Effector memory CD4-positive, alpha-beta T cell (primary cell): ENCODE data around the gene SPG11.
"Not testable (repeated sequence)": the region's sequence is repeated elsewhere in the genome, so short reads cannot be mapped to it uniquely, and the experiment has no call there.

Experiments
- DNase-seq, 3 donors: peaks; one replicate each; pipeline ENCODE4 v3.0.0-alpha.2; 2020
- H3K27ac ChIP-seq: 2 replicates; pipeline ENCODE4 v1.7.0; 2013; ENCODE audit warnings: mild to moderate bottlenecking, low read length, moderate library complexity; ENCODE audit not compliant: insufficient read depth, poor library complexity, severe bottlenecking
- H3K27me3 ChIP-seq: replicated peaks from 2 replicates; pipeline ENCODE4 v1.7.0; 2013; ENCODE audit warnings: mild to moderate bottlenecking, low read length; ENCODE audit not compliant: insufficient read depth, control insufficient read depth, poor library complexity, severe bottlenecking
- H3K36me3 ChIP-seq: 2 replicates; pipeline ENCODE4 v1.7.0; 2013; ENCODE audit warnings: mild to moderate bottlenecking, low read length, moderate library complexity; ENCODE audit not compliant: control insufficient read depth, insufficient read depth
- H3K4me1 ChIP-seq: 2 replicates; pipeline ENCODE4 v1.7.0; 2013; ENCODE audit warnings: low read length, mild to moderate bottlenecking; ENCODE audit not compliant: control insufficient read depth, insufficient read depth, poor library complexity, severe bottlenecking
- H3K4me3 ChIP-seq: 2 replicates; pipeline ENCODE4 v1.7.0; 2013; ENCODE audit warnings: low read length, low read depth, mild to moderate bottlenecking; ENCODE audit not compliant: insufficient read depth, poor library complexity, severe bottlenecking
- H3K9me3 ChIP-seq: 2 replicates; pipeline ENCODE4 v1.7.0; 2013; ENCODE audit warnings: mild to moderate bottlenecking, low read length, moderate library complexity; ENCODE audit not compliant: control insufficient read depth

SPG11 gene

DNA sequence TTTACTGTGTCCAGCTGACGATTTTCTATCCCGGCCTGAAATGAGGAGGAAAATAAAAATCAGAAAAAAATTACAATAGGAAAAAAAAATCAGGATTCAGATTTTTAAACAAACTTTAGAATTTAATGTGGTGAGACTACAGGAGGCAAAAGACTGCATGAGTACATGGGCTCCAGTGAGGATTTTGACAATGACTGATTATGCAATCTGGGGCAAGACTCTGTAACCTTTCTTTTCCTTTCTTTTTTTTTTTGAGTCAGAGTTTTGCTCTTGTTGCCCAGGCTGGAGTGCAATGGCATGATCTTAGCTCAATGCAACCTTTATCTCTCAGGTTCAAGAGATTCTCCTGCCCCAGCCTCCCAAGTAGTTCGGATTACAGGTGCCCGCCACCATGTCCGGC is 29.9 kb downstream of the SPG11 start:
- Histone ChIP-seq H3K9me3 (no peaks in the 10 kb centered on the region), H3K4me3 (no peak overlapping the region), H3K36me3 (peaks cover 27% of the 10 kb centered on the region), H3K27ac (no peak overlapping the region), H3K4me1 (no peaks in the 10 kb centered on the region), H3K27me3 (no peaks in the 10 kb centered on the region)
- no peak for DNase-seq

DNA sequence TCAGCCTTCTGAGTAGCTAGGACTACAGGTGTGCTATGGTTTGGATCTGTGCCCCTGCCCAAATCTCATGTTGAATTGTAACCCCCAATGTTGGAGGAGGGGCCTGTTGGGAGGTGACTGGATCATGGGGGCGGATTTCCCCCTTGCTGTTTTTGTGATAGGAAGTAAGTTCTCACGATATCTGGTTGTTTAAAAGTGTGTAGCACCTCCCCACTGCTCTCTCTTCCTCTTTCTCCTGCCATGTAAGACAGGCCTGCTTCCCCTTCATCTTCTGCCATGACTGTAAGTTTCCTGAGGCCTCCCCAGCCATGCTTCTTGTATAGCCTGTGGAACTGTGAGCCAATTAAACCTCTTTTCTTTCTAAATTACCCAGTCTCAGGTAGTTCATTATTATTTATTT is 38.2 kb downstream of the SPG11 start:
- not testable (repeated sequence) for H3K27me3 ChIP-seq, H3K27ac ChIP-seq, H3K4me3 ChIP-seq, H3K9me3 ChIP-seq, H3K4me1 ChIP-seq, DNase-seq
- peaks cover 33% of the 10 kb centered on the region for H3K36me3 ChIP-seq

DNA sequence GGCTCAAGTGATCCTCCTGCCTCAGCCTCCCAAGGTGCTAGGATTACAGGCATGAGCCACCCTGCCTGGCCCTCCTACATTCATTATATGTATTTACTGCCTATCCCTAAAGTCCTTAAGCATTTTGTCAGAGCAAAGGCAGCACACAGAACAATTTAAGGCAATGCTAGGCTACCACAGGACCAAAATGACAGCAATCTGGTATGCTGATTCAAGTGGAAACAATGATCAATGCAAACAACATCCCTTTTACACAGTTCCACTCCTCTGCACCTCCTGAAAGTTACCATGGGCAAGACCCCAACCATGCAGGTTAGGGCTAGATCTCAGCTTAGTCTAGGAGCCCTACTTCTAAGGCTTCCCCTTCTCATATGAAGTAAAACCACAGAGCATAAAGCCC is 40.3 kb downstream of the SPG11 start:
- Histone ChIP-seq H3K4me3 (no peak overlapping the region), H3K36me3 (peaks cover 29% of the 10 kb centered on the region), H3K4me1 (no peaks in the 10 kb centered on the region), H3K27ac (no peak overlapping the region), H3K9me3 (no peaks in the 10 kb centered on the region), H3K27me3 (no peaks in the 10 kb centered on the region)
- DNase-seq, result no peak

DNA sequence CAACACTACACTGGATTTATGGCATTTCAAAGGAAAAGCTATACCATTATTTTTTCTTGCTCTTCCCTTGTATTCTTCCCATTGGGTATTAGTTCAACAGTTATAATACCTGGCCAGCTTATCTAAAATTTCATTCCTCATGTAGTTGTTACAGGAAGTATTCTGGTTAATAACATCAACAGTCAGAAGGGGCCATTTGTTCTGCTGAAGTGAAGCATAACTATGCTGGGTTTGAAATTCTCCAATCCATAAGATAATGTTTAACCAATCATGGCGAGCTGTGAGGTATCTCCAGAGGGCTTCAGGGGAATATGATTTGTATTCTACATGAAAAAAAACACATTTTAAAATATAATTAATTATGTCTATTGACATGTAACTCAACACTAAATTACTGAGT is 43.4 kb downstream of the SPG11 start:
- H3K36me3 ChIP-seq, result peaks cover 26% of the 10 kb centered on the region
- no peaks in the 10 kb centered on the region for H3K9me3 ChIP-seq
- no peaks in the 10 kb centered on the region for H3K27me3 ChIP-seq
- H3K27ac ChIP-seq, result no peak overlapping the region
- no peaks in the 10 kb centered on the region for H3K4me1 ChIP-seq
- no peak for DNase-seq
- no peak overlapping the region for H3K4me3 ChIP-seq

DNA sequence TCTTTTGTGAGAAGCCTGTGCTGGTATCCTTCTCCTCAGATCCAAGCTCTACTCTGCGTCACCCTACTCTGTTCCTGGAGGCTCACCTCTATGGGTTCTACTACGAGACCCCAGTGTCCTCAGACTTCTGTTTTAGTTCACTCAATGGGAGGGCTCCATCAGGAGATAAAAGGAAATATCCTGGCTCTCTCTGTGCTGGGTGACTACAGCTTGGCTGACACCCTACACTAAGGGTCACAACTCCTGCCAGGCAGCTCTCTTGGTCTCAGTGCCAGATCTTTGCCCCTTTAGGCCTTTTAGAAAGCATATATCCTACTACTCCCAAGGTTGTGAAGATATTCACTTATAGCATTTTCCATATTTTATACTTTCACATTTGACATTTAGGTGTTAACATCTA is 46.5 kb downstream of the SPG11 start:
- Histone ChIP-seq H3K27ac (no peak overlapping the region), H3K4me3 (no peak overlapping the region), H3K9me3 (no peaks in the 10 kb centered on the region), H3K27me3 (no peaks in the 10 kb centered on the region), H3K4me1 (no peaks in the 10 kb centered on the region), H3K36me3 (peaks cover 36% of the 10 kb centered on the region)
- DNase-seq, result no peak

DNA sequence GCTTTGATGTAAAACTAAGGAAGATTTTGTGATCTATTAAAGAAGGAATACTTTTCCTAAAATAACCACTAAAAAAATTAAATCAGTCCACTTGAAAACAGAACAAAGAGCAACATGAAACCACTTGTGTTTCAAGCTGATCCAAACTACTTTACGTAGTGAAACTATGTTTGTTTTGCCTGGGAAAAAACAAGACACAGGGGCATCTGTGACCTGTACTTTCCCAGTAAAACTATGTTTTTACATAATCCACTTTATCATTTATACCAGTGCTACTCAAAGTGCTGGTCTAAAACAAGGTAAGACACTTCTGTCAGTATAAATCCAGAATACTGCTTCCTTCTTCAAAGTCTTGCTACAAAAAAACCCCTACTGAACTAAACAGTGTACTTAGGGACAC is 56.7 kb downstream of the SPG11 start:
- H3K4me3 ChIP-seq, result no peak overlapping the region
- H3K27ac ChIP-seq, result no peak overlapping the region
- no peaks in the 10 kb centered on the region for H3K27me3 ChIP-seq
- H3K36me3 ChIP-seq, result peaks cover 37% of the 10 kb centered on the region
- DNase-seq, result no peak
- no peaks in the 10 kb centered on the region for H3K4me1 ChIP-seq
- H3K9me3 ChIP-seq, result no peaks in the 10 kb centered on the region

DNA sequence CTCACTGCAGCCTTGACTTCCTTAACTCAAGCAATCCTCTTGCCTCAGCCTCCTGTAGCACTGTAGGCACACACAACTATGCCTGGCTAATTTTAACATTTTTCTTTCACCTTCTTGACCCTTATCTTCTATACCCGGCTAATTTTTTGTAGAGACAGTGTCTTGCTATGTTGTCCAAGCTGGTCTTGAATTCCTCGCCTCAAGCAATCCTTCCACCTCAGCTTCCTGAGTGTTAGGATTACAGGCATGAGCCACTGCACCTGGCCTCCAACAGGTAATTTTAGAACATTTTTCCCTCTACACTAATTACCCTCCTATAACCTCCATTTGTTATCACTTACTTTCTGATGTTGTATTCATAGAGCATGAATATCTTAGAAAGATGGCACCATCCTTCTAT is 60.3 kb downstream of the SPG11 start:
- no peaks in the 10 kb centered on the region for H3K4me1 ChIP-seq
- no peak overlapping the region for H3K27ac ChIP-seq
- peaks cover 29% of the 10 kb centered on the region for H3K36me3 ChIP-seq
- no peak for DNase-seq
- H3K4me3 ChIP-seq, result no peak overlapping the region
- no peaks in the 10 kb centered on the region for H3K9me3 ChIP-seq
- no peaks in the 10 kb centered on the region for H3K27me3 ChIP-seq

DNA sequence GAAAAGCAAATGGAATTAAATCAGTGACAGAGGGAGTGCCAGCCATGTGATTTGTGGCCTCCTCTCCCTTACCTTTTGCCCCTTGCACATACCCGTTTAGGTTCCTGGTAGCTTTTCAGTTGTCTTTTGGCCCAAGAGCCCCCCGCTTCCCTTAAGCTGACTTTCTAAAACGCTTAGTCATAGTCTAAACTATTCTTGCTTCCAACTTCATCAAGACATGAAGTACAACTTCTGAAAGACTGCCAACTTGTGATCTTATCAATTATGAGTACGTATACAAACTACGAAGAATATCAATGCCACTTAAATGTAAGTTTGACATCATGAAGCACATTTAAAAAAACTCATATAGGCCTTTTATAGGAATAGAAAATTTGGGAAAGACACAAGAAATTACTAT is 64.6 kb downstream of the SPG11 start:
- no peak overlapping the region for H3K4me3 ChIP-seq
- H3K9me3 ChIP-seq, result no peaks in the 10 kb centered on the region
- H3K27ac ChIP-seq, result no peak overlapping the region
- peaks cover 25% of the 10 kb centered on the region for H3K36me3 ChIP-seq
- H3K27me3 ChIP-seq, result no peaks in the 10 kb centered on the region
- no peak for DNase-seq
- no peaks in the 10 kb centered on the region for H3K4me1 ChIP-seq

DNA sequence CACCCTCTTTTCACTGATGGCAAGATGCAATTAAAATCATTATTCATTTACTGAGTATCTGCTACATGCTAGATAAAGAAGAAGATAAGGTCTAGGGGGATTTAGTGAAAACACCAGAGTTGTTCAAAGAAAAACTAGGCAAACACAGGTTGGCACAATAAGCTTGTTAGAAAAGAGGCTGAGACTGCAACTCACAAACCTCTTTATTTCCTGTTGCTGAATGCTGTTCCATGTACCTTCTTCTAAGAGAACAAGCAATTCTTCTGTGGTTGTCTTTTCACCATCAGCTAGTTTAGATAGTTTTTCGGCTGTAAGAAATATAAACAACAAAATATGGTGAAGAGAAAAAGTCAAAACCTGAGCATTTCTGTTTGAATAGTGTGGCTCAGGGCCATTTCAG is 65.4 kb downstream of the SPG11 start:
- Histone ChIP-seq H3K4me1 (no peaks in the 10 kb centered on the region), H3K27ac (no peak overlapping the region), H3K36me3 (peaks cover 24% of the 10 kb centered on the region), H3K9me3 (no peaks in the 10 kb centered on the region), H3K27me3 (no peaks in the 10 kb centered on the region), H3K4me3 (no peak overlapping the region)
- DNase-seq, result no peak

DNA sequence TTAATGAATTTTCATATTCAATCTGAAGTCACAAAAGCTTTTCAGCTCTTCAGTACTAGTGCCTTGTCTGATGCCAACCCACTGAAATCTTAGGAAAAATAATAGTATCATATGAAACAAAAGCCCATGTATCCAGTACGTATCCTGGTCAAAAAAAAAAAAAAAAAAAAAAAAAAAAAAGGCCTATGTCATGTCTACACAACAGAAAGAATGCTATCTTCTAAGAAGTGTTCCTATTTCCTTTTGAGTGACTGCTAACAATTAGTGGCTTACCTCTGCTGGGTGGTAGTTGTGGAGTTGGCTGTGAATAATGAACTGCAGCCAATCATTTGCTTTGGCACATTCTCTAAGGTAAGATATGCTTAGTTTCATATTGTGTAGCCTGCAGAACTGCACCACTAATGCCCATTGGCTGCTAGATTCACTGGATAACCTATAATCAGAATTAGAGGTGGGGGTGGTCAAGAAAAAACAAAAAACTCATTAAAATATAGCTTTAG is 66.9 kb downstream of the SPG11 start:
- H3K27ac ChIP-seq, result peak overlapping the region; percentile 18
- no peak overlapping the region for H3K4me3 ChIP-seq
- peaks cover 31% of the 10 kb centered on the region for H3K36me3 ChIP-seq
- H3K4me1 ChIP-seq, result no peaks in the 10 kb centered on the region
- no peaks in the 10 kb centered on the region for H3K9me3 ChIP-seq
- H3K27me3 ChIP-seq, result no peaks in the 10 kb centered on the region
- no peak for DNase-seq
